Left lobe of liver (tissue), 2 donors: ENCODE measurements around the gene SPAG16. TPM values are rescaled to one million over a fixed set of nuclear protein-coding genes. Genes with fewer than 3 reads are reported as not detected.
"Not testable (repeated sequence)": the region's sequence is repeated elsewhere in the genome, so short reads cannot be mapped to it uniquely, and the experiment has no call there.

Source experiments
- ATAC-seq: fragments of 200-7000 bp; cut with Tn5 transposase; one replicate; pipeline ENCODE4 v1.9.1; 2020; ENCODE audit warnings: mild to moderate bottlenecking, moderate library complexity
- DNase-seq: peaks from one replicate; pipeline ENCODE4 v3.0.0-alpha.2; 2020; ENCODE audit warnings: low spot score
- total RNA-seq: library from RNA; stranded (reverse); gene quantifications from one replicate; pipeline ENCODE4 v1.2.1, GENCODE V29; 2021
- donor health status: DM: no; HTN: no; CAD: no; lungs with moderate emphysema.
- donor health status: DM: no; HTN: yes; CAD: no.

SPAG16 gene
- total RNA-seq, 1 donor from 2014 or later, result 8.2 TPM

DNA sequence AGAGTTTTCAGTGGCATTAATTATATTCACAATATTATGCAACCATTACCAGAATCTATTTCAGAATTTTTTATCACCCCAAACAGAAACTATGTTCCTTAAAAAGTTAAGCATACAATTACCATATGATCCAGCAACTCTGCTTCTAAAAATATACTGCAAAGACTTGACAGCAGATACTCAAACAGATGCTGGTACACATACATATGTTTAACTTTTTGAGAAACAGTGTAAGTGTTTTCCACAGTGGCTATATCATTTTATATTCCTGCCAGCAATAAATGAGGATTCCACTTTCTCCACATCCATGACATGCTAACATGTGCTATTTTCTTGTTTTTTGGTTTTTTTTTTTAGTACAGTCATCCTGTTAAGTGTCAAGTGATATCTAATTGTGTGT, 687.3 kb downstream of the SPAG16 start:
- no peak for ATAC-seq
- no peak for DNase-seq

DNA sequence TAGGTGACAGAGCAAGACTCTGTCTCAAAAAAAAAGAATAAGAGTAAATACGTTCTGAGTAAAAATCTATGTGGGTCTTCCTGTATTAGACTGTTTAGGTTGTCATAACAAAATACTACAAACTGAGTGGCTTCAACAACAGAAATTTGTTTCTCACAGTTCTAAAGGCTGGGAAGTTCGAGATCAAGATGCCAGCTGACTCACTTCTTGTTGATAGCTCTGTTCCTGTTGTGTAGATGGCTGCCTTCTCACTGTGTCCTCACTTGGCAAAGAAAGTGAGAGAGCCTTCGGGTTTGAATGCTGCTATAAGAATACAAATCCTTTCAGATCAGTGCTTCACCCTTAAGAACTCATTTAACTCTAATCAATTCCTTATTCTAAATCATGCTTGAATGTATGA, 696.6 kb downstream of the SPAG16 start:
- DNase-seq (no peak), ATAC-seq (no peak)

DNA sequence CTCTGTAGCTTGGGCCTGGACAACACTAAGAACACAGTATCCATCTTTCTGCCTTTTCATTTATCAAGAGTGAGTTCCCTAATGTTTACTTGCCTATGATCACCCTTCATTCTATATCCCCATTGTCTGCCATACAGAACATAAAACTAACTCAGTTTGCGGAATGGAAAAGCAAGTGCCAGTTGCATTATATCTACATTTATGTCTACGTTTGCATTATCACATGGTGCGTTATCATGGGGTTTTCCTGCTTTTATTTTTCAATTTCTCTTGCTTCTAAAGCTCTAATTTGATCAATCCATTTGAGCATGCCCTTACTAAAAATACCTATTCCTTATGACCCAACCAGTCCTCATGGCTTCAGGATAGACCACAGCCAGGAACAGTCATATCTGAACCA, 704.9 kb downstream of the SPAG16 start:
- DNase-seq (no peak), ATAC-seq (no peak)

DNA sequence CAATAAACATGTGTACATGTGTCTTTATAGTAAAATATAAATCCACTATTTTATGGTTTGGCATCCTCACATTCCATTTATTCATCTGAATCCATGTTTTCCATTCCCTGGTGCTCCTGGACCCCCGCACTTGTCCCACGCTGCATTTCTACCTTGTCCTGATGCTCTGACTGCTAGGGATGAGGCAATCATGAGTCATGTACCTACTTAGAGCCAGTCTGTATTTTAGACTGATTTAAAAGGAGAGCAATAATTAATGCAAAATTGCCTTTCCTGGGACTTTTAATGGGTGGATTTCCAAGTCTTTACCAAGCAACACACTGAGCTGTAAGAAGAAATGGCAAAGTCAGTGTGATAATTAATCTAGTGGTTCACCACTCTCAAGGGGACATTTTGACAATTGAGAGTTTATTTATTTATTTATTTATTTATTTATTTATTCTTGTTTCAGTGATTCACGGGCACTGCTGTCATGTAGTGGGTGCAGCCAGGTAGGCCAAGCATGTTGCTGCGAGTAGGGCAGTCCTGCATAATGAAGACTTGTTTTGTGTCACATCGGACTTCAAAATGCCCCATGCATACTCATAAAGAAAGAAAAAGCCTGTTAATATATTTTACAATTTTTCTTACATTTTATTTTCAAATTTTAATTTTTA, 707.3 kb downstream of the SPAG16 start:
- no peak for DNase-seq
- ATAC-seq, result no peak

DNA sequence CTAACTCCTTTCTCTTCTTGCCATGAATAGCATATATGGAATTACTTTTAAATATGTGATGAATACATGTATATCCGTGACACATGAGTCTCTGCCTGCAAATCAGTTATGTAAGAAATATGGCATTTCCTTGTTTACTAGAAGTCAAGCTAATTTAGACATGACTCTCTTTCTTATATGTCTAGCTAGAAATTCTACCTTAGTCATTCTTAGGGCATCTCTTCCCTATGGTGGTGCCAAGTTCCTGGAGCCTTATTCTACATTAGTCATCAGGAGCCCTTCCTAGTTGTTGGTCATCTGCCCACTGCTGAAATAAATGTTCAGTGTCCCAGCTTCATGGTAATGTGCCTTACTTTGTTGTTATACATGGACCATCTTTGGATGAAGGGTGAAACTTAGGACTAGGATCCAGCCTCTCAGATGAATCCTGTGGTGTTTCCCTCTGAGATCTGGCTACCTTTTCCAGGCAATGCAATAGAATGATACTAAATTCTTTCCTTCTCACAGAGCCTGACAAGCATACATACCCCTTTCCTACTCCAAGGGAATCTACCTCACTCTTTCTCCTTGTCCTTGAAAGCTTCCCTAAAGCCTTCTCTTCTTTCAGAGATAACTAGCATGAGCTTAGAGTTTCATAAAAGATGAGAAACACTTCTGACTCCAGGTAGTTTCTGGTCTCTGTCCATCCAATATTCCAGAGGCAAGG, 711.3 kb downstream of the SPAG16 start:
- DNase-seq (no peak), ATAC-seq (no peak)

DNA sequence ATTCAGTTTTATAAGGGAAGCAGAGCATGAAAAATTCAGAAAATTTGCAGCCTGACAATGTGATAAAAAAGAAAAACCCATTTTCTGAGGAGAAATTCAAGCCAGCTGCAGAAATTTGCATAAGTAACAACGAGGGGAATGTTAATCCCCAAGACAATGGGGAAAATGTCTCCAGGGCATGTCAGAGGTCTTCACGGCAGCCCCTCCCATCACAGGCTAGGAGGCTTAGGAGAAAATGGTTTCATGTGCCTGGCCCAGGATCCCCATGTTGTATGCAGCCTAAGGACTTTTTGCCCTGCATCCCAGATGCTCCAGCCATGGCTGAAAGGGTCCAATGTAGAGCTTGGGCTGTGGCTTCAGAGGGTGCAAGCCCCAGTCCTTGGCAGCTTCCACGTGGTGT, 714.7 kb downstream of the SPAG16 start:
- DNase-seq, ATAC-seq: not testable (repeated sequence)

DNA sequence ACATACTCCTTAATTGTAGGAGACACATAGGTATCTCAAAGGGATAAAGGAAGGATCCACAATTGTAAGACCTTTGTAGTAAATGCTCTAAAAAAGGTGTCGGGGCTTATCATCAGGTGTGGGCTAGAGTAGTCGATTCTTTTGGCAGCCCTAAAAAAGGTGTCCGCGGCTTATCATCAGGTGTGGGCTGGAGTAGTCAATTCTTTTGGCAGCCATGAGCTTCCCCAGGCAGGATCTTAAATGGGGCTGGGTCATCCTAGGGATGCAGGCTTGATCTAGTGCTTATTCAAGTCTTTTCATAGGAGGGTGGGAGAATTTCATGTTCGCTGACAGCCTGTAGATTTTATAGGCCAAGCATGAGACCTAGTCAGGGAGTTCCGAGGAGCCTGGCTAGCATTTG, 720.2 kb downstream of the SPAG16 start:
- no peak for DNase-seq
- no peak for ATAC-seq

DNA sequence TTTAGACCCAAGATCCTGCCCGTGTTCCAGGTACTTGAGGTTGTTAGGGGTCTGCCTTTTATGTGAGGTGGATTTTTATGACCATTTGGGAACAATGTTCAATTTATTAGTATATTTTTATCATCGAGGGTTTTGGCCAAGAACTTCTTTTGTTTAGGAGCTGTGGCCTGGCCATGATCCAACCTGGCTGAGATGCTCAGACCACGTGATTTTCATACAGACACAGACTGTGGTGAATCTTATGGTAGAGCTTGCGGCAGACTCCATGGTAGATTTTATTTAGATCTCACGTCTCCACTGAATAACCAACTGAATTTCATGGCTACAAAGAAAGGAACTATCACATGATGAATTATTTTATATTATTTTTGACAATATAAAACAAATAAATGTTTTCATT, 721.1 kb downstream of the SPAG16 start:
- DNase-seq (no peak), ATAC-seq (no peak)

DNA sequence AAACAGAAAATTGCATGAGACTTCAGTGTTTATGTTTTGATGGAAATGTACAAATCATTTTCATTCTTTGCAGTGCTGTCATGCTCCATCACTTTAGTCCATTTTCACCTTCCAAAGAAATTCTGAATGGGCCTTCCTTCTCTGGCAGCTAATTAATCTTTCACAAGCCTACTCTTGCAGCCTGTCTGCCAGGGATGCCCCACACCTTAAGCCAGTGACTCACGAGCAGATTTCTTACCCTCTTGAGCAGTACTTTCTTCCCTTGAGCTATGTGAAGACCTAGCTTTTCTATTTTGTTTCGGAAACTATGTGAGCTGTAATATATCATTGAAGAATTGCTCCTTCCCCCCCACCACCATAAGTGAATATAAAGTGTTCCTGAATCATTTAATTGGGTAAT, 722.3 kb downstream of the SPAG16 start:
- ATAC-seq (no peak), DNase-seq (no peak)

DNA sequence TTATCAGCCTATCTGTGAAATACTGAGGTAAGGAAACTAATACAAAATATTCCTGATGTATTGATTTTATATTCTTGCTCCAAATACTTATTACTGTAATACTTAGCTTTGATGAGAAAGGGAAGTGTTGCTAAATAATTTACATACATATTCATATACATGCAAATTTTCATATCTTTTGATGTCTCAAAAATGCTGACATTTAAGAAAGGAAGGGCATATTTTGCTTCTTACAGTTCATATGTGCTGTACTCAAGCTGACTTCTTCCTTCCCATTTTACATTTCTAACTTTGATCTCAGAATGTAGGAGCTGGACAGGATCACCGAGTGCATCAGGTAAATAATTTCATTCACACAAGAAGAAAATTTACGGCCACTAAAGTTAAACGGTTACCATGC, 727.4 kb downstream of the SPAG16 start:
- ATAC-seq (no peak), DNase-seq (no peak)

DNA sequence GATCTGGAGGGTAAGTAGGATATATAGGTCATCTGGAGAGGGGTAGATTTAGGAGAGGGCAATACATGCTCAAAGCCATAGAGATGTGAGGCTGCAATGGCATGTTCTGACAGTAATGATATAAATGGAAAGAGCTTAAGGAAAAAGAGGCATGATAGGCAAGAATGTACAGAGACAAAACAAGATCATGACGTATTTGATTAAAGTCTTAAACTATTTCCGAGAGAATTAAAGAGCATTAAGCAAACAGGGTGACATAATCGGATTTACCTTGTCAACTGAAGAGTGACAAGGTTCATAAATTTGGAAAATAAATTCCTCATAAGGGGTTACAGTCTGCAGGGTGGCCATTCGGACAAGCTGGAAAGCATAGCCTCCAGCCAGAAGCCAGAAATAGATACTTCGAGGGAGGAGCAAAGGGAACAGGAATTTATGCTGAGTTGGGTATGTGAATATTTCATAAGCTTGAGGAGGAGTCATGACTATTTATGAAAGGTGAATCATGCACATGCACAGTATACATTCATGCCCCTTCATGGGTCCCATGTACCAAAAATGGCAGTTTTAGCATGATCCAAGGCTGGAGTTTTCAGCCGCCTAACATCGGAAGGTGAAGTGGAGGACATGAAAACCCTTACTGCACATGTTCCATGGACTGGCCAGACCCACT, 730.4 kb downstream of the SPAG16 start:
- ATAC-seq (no peak), DNase-seq (no peak)

DNA sequence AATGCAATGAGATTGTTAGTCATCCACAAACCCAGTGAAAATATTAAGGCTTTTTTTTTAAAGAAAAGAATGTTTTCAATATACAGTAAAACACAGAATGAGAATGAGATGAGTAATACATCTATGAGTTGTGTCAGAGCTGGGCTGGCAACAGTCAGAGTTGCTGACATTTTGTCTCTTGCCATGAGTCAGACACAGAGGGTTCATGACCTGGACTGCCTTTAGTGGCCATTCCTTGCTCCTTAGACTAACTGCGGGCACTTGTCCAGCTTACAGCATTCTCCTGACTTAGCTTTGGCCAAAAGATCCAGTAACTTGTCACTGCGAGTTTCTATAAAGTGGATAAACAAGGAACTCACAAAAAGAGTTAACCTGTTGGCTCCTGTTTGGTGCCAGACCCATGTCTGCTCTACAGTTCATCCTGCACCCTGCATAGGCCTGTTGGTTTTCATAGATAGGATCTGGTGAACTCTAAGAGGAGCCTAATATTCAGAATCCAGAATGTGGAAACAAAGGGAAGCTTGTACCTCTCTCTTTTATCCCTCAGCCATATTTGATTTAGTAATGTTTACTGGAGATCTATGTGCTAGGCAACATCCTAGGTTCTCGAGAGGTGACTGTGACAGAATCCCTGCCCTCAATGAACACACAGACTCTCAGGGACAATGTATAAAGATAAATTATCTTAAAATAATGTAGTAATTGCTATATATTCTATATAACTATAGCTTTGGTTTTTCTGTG, 735.1 kb downstream of the SPAG16 start:
- DNase-seq (no peak), ATAC-seq (no peak)

DNA sequence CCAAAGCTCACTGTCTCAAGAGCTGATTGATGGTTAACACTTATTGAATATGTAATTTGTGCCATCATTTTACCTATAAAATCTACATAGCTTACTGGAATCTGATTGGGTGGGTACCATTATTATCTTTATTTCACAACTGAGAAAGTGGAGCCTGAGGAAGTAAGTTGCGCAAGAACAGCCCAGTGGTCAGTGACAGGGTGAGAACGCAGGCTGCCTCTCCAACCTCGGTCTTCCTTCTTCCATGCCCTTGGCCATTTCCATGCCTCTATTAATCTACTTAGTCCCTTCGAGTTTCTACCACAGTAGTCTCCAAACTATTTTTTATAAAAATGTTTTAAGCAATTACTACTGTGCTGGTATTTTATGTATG, 735.7 kb downstream of the SPAG16 start:
- DNase-seq, result no peak
- no peak for ATAC-seq

DNA sequence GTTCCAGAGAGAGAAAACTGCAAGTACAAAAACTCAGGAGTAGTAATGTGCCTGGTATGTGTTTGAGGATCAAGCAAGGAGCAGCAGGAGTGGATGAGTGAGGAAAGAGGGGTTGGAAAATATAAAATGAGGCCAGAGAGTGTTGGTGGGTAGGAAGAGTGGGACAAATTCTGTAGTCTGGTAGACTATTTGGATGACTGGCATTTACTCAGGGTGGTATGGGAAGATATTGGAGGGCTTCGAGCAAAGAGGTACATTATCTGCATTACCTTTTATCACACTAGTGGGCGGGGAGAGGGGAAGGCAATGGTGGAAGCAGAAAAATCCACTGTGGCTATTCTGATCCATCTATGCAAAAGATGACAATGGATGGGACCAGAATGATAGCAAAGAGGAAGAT, 744.9 kb downstream of the SPAG16 start:
- ATAC-seq (no peak), DNase-seq (no peak)

DNA sequence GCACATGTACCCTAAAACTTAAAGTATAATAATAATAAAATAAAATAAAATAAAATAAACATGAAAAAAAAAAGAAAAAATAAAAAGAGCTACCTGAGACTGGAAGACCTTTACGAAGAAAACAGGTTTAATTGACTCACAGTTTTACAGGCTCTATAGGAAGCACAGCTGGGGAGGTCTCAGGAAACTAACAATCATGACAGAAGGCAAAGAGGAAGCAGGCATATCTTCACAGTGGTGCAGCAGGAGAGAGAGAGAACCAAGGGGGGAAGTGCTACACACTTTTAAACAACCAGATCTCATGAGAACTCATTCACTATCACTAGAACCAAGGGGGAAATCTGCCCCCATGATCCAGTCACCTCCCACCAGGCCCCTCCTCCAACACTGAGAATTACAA, 747.3 kb downstream of the SPAG16 start:
- DNase-seq (no peak), ATAC-seq (no peak)

DNA sequence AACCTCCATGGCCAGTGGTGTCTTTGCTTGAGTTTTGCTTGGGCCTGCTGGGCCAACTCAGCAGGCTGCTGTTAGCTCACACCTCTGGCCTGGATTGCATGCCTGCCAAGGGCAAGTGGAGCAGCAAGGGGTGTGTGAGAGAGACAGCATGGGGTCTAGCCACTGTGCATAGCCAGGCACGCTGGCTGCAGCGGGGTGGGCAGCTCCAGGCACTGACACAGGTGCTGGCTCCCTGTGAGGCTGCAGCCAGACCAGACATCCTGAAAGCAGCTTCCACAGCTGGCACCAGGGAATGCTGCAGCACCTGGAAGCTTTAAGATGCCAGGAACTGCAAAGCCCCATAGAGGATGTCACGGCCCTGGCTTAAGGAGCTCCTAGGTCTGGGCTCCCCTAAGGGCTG, 750.2 kb downstream of the SPAG16 start:
- no peak for DNase-seq
- ATAC-seq, result no peak

DNA sequence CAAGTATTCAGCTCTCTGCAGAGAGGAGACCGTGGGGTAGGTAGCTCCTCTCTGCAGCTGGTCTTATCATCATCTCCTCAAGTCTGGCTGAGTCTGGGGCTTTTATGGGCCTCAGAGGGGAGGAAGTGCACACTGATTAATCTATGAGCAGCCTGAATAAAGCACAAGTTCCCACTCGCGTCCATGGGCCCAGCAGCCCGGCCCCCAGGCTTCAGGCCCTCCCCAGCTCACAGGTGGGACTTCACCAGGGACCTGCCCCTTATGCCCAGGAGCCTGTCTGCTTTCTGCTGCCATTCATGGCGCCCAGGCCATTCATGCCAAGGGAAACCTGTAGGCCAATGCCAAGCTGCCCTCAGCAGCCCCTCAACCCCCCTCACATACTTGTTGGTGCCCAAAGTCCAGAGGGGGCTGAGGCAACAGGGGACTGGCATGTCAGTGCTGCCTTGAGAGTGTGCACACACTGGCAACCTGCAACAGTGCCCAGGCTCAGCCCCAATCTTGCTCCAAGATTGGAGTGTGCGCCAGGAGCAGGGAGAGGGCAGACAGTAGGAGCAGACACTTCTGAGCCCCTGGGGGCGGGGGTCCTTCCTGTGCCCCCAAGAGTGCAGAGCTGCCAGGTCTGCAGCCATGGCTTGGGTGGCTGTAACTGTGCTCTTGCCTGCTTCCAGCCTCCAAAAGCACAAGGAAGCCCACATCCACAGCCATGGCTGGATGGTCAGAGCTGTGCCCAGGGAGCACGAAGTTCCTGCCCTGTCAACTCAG, 751.0 kb downstream of the SPAG16 start:
- ATAC-seq (no peak), DNase-seq (no peak)

DNA sequence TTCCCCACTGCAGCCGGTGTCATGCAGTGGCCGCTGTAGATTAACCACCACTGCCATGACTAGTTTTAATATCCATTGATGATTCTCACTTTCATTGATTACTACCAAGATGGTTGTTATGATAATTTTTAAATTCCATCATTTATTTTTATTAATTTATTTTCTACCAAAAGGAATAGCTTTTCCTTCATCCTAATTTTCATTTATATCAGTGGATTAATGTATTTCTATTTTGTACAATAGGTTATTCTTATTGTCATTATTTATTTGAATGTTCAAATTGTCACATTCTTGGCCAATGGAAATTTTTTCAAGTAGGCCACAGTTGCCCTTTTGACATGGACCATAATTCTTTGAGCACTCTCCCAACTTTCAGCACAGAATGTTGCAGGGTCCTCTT, 751.7 kb downstream of the SPAG16 start:
- DNase-seq (no peak), ATAC-seq (no peak)

DNA sequence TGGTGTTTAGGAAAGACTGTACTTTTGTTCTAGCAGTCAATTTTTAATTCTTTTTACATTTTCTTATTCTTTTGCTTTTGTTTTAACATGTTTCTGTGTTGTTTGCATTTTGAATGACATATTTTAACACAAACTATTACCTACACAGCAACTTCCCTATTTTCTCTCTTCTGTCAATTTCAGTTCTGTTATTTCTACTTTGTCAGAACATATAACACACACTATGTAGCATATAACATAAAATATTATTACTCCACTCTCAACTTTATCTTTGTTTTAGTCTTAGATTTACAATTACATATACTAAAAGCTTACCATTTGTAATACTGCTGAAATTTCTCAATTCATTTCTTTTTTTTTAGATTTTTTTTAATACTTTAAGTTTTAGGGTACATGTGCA, 753.9 kb downstream of the SPAG16 start:
- no peak for DNase-seq
- no peak for ATAC-seq

DNA sequence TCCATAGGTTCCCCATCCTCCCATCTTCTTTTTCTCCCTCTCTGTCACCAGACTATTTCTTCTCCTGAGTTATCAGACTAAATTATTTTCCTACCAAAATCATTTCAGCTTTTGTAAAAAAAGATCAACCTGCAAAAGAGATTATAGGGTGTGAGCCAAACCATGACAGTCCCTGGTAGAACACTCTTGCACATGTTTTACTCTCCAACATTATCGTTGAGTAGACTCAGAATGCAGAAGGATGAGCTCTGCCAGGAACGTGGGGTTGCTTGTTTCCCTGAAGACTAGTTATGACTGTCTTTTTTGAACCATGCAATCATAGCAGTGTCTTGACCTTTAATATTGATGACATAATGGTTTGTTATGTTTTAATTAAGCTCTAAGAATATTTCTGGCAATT, 766.5 kb downstream of the SPAG16 start:
- DNase-seq (no peak), ATAC-seq (no peak)

DNA sequence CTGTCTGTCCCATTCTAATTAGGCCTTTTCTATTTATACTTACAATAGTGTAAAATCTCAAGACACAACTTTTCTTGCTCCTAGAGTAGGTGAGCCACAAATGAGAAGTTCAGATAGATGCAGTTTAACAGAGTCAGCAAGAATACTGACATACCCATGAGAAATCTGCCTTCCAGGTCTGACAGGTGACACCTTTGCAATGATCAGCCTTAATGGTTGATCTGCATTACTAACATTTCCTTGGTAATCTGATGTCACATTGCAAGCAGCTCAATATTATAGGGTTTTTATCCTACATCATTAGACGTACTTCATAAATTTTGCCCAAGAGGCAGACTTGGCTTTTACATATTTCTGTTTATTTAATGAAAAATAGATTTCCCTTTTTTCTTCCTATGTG, 767.3 kb downstream of the SPAG16 start:
- no peak for DNase-seq

More for the DNA sequence above, 767.3 kb downstream of the SPAG16 start:
- no peak for ATAC-seq
